Astrocyte of the spinal cord (primary cell): ENCODE measurements around the gene ZNF619.

Experiments used
- DNase-seq: peaks from one replicate; pipeline ENCODE4 v3.0.0; 2011; ENCODE audit warnings: low read depth, low spot score
- H3K4me3 ChIP-seq: 2 replicates; pipeline ENCODE4 v1.5.1; 2011; ENCODE audit warnings: low read depth, mild to moderate bottlenecking, low read length, moderate library complexity
- in situ Hi-C: cut with HindIII; loops from 2 replicates; pipeline ENCODE4 v1.10.0; 2017; ENCODE audit warnings: low sequenced_read_pairs
- TF ChIP-seq, protein P1 (sequence below): IDR thresholded peaks from 2 replicates; pipeline ENCODE4 v1.5.1; 2012; ENCODE audit warnings: low read depth, mild to moderate bottlenecking, low read length, inconsistent platforms

The ZNF619 gene

DNA sequence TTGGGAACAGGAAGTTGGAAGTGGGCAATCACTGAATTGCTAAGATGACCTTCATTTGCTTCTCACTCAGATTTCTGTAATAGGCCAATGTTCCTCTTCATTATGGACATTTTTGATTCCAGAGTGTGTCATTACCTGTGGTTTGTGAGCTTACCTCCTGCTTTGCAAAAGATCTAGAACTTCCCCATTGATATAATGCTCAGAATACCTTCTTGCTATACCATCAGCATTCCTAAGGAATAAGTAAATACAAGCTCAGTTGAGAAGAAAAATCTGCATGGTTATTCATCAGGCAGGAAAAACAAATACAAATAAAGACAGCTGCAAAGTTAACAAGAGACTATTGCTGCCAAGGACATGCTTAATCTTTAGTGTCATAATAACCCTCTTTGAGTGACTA, 25.4 kb upstream of the ZNF619 start:
- H3K4me3 ChIP-seq = no peak overlapping the region
- in situ Hi-C loops = no loop called here
- TF ChIP-seq, protein P1, sequence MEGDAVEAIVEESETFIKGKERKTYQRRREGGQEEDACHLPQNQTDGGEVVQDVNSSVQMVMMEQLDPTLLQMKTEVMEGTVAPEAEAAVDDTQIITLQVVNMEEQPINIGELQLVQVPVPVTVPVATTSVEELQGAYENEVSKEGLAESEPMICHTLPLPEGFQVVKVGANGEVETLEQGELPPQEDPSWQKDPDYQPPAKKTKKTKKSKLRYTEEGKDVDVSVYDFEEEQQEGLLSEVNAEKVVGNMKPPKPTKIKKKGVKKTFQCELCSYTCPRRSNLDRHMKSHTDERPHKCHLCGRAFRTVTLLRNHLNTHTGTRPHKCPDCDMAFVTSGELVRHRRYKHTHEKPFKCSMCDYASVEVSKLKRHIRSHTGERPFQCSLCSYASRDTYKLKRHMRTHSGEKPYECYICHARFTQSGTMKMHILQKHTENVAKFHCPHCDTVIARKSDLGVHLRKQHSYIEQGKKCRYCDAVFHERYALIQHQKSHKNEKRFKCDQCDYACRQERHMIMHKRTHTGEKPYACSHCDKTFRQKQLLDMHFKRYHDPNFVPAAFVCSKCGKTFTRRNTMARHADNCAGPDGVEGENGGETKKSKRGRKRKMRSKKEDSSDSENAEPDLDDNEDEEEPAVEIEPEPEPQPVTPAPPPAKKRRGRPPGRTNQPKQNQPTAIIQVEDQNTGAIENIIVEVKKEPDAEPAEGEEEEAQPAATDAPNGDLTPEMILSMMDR = no peak
- DNase-seq = no peak

DNA sequence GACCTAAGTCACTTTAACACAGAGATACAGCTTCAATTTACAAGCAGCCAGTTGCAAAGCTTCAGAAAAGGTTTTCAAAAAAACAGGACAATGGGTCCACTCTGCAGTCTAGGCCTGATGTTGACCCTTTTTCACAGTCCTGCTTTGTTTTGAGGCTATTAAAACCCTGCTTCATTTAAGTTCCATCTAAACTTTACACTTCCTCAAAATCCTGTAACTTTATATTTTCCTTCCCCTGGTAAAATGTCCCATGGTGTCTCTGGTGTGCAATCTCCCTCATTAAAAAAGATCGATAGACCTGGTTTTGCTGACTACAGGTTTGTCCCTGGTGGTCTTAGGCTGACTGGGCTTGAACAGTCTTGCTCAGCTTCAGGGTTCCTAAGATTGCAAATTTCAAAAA, 24.9 kb upstream of the ZNF619 start:
- no peak for DNase-seq
- peak overlapping the region; percentile 88 for H3K4me3 ChIP-seq
- in situ Hi-C loops = no loop called here
- TF ChIP-seq, protein P1 = no peak

DNA sequence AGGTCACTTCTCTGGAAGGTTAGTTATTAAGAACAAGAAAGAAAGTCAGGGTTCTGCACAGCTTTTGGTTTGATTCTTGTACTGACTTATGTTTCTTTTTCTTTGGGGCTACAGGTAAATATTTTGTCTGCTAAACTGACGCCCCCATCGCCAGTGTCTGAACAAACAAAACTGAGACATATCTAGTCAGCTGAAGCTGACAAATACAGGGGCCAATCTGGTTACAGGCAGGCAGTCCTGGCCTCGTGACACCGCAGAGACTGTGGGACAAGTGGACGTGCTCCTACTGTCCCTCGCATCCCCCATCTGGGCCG, 24.4 kb upstream of the ZNF619 start:
- TF ChIP-seq, protein P1 = no peak
- in situ Hi-C loops = no loop called here
- no peak for DNase-seq
- peak overlapping the region; percentile 88 for H3K4me3 ChIP-seq

DNA sequence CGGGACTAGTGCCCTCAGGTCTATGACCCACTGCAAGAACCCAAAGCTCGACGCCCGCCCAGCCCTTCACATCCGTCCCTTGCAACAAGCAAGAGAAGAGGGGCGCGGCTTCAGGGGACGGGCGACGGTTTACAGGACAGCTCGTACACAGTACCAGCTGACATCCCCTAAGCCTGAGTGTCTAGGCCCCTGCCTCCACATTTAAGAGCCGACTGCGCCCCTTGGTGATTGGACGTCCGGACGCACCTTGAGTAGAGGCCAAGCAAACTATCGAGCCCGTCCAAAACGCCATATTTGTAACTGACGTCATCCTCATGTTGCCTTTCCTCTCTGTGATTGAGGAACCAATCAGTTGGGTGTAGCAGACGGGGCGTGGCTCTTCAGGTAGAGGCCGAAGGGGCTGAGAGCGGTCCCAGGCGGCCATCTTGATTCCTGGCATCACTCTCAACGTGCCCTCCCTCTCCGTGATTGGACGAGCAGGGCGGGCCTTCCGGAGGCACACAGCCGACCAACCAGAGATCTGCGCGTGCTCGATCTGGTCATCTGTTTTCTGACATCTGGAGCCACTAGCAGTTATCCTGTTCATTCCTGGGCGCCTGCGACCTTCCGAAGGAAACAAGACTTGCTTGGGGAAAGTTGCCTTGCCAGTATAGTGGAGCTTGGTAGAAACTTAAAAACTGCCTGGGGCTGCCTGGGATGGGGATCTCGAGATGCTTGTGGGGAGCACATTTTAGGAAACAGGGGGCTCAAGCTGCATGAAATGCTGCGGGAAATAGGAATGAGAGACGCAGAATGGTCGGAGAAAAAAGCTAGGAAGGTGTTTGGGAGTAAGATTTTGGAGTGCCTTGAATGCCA, 23.8 kb upstream of the ZNF619 start:
- DNase-seq = peak; percentile 99
- H3K4me3 ChIP-seq = peak overlapping the region; percentile 88
- in situ Hi-C loops = no loop called here
- TF ChIP-seq, protein P1 = no peak

DNA sequence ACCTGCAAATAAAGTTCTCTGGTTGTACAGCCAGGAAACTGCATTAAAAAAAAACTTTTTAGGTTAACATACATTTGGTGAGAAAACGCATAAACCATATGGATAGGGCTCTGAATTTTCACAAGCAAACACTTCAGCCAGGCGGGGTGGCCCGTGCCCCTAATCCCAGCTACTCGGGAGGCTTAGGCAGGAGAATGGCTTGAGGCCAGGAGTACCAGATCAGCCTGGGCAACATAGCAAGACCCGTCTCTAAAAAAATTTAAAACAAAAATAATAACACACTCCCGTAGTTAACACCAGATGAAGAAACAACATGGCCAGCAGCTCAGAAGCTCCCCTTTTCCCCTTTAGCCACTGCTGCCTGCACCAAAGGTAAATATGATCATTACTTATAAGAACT, 23.0 kb upstream of the ZNF619 start:
- TF ChIP-seq, protein P1 = no peak
- peak overlapping the region; percentile 88 for H3K4me3 ChIP-seq
- in situ Hi-C loops = no loop called here
- DNase-seq = no peak

GRCh38 chr3:40455328-40455727, 21.6 kb upstream of the ZNF619 start:
- in situ Hi-C loops = no loop called here
- DNase-seq = no peak
- TF ChIP-seq, protein P1 = no peak

More at GRCh38 chr3:40455328-40455727, 21.6 kb upstream of the ZNF619 start:
- no peak overlapping the region for H3K4me3 ChIP-seq
